GM12891 (cell line): ENCODE measurements around the gene PALMD.

ENCODE experiments used
- POLR2A ChIP-seq: IDR thresholded peaks from 2 replicates; pipeline ENCODE4 v1.6.1; 2011; ENCODE audit warnings: low read depth, low read length, control low read depth
- POLR2AphosphoS5 ChIP-seq: IDR thresholded peaks from 2 replicates; pipeline ENCODE4 v1.6.1; 2011; ENCODE audit warnings: low read depth, low read length, control low read depth
- TAF1 ChIP-seq: IDR thresholded peaks from 2 replicates; pipeline ENCODE4 v1.6.1; 2011; ENCODE audit warnings: low read depth, low read length, control low read depth

DNA sequence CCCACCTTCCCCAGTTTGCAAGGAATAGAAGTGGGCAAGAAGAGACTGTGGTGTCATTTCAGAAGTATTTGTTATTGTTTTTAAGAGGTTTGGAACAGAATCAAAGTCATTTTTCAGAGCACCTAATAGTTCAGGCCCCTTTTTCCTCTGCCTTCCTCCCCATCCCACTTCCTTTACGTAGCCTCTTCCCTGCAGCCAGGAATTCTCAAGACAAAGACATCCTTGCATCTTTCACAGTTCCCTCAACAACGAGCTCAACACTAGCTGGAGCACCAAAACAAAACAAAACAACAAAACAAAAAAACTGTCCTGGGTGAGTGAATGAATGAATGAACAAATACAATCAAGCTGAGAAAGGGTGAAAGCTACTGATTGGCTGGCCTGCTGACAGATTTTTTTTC lies 7.0 kb downstream of the PALMD start:
- TF ChIP-seq POLR2A (no peak), POLR2AphosphoS5 (no peak), TAF1 (no peak)
